SK-N-SH (cell line): ENCODE measurements around the gene RAB3IL1. TPM values are rescaled to one million over a fixed set of nuclear protein-coding genes. Genes with fewer than 3 reads are reported as not detected.

Experiments
- CTCF ChIA-PET: fragments of 300-600, 350-600 bp; formaldehyde crosslinking; extraction: SDS; loops from one replicate; lab custom pipeline; 2021; lab: Yijun Ruan, JAX
- POLR2A ChIA-PET: fragments of 350-600 bp; sonication (Branson Sonifier 250); formaldehyde crosslinking; extraction: SDS; loops from one replicate; lab custom pipeline; 2020; ENCODE audit warnings: antibody characterized with exemption, inconsistent platforms; lab: Yijun Ruan, JAX
- DNase-seq: peaks from one replicate; pipeline ENCODE4 v3.0.0; 2012
- H2AFZ ChIP-seq: fragments of 200-600 bp; sonication (generic); 2 replicates; pipeline ENCODE4 v1.8.1; 2016; ENCODE audit warnings: antibody characterized with exemption, mild to moderate bottlenecking, low read depth
- H3F3A ChIP-seq: fragments of 200-600 bp; sonication (generic); replicated peaks from 2 replicates; pipeline ENCODE3; 2016; ENCODE audit warnings: antibody characterized with exemption, mild to moderate bottlenecking; ENCODE audit not compliant: insufficient read depth
- H3K27ac ChIP-seq, 2 experiments: fragments of 200-500 bp in 1 of 2; fragments of 200-600 bp in 1 of 2; sonication (Bioruptor generic) in 1 of 2; sonication (generic), shearing (Covaris generic) in 1 of 2; 2 replicates each; pipeline versions ENCODE4 v1.5.1 to v1.6.1; 2014 to 2016; ENCODE audit warnings: low read depth in 2 of 2, inconsistent platforms in 1 of 2, low read length in 1 of 2, mild to moderate bottlenecking in 1 of 2, mixed read lengths in 1 of 2
- H3K27me3 ChIP-seq: fragments of 200-600 bp; sonication (generic), shearing (Covaris generic); 2 replicates; pipeline ENCODE4 v1.6.1; 2016; ENCODE audit warnings: mixed run types; ENCODE audit not compliant: insufficient read depth
- H3K36me3 ChIP-seq, 2 experiments: fragments of 200-500 bp in 1 of 2; fragments of 200-600 bp in 1 of 2; sonication (Bioruptor generic) in 1 of 2; sonication (generic) in 1 of 2; replicated peaks in 1 of 2; 2 replicates each; pipeline versions ENCODE3 to v1.5.1; 2014 to 2016; ENCODE audit warnings: low read length in 1 of 2, mild to moderate bottlenecking in 1 of 2; ENCODE audit not compliant: insufficient read depth in 2 of 2, control insufficient read depth in 1 of 2
- H3K4me1 ChIP-seq, 2 experiments: fragments of 200-500 bp in 1 of 2; fragments of 200-600 bp in 1 of 2; sonication (Bioruptor generic) in 1 of 2; sonication (generic), shearing (Covaris generic) in 1 of 2; 2 replicates each; pipeline versions ENCODE4 v1.5.1 to v1.6.1; 2014 to 2016; ENCODE audit warnings: low read depth in 1 of 2, low read length in 1 of 2, mixed run types in 1 of 2; ENCODE audit not compliant: insufficient read depth in 2 of 2, control insufficient read depth in 1 of 2
- H3K4me2 ChIP-seq: fragments of 200-600 bp; sonication (generic), shearing (Covaris generic); 2 replicates; pipeline ENCODE4 v1.6.1; 2017; ENCODE audit warnings: mixed run types
- H3K4me3 ChIP-seq, 2 experiments: fragments of 200-500 bp in 1 of 2; fragments of 200-600 bp in 1 of 2; sonication (Bioruptor generic) in 1 of 2; sonication (generic), shearing (Covaris generic) in 1 of 2; 2 replicates each; pipeline versions ENCODE4 v1.5.1 to v1.8.1; 2014 to 2016; ENCODE audit warnings: low read depth in 2 of 2, inconsistent platforms in 1 of 2, low read length in 1 of 2, mild to moderate bottlenecking in 1 of 2, mixed read lengths in 1 of 2, moderate library complexity in 1 of 2
- H3K79me2 ChIP-seq: fragments of 200-600 bp; sonication (generic); 2 replicates; pipeline ENCODE4 v1.8.1; 2017; ENCODE audit warnings: mild to moderate bottlenecking; ENCODE audit not compliant: insufficient read depth
- H3K9ac ChIP-seq: fragments of 200-600 bp; sonication (generic); 2 replicates; pipeline ENCODE4 v1.6.1; 2017; ENCODE audit warnings: mixed run types
- H3K9me2 ChIP-seq: fragments of 200-600 bp; sonication (generic); 2 replicates; pipeline ENCODE4 v1.6.1; 2017; ENCODE audit warnings: mixed run types
- H3K9me3 ChIP-seq: fragments of 200-600 bp; sonication (generic); 2 replicates; pipeline ENCODE4 v1.6.1; 2017; ENCODE audit warnings: mixed run types, mild to moderate bottlenecking, moderate library complexity
- H4K20me1 ChIP-seq: fragments of 200-600 bp; sonication (generic); 2 replicates; pipeline ENCODE4 v1.6.1; 2017; ENCODE audit warnings: mild to moderate bottlenecking, mixed run types; ENCODE audit not compliant: insufficient read depth
- CTCF ChIP-seq: fragments of 200-600 bp; sonication (generic); IDR thresholded peaks from 2 replicates; pipeline ENCODE4 v1.6.1; 2017; ENCODE audit warnings: antibody characterized with exemption, mild to moderate bottlenecking, moderate library complexity
- ELF1 ChIP-seq: IDR thresholded peaks from 2 replicates; pipeline ENCODE4 v1.4.0; 2012
- EP300 ChIP-seq, 2 experiments: IDR thresholded peaks; 2 replicates each; pipeline versions ENCODE4 v1.4.0 to v1.6.1; 2012; ENCODE audit warnings: borderline replicate concordance in 1 of 2, low read depth in 1 of 2, low read length in 1 of 2
- FOSL2 ChIP-seq: IDR thresholded peaks from 2 replicates; pipeline ENCODE4 v1.4.0; 2012; ENCODE audit warnings: low read depth, mild to moderate bottlenecking, moderate library complexity, borderline replicate concordance
- GATA2 ChIP-seq: sonication (generic); formaldehyde crosslinking; IDR thresholded peaks from 2 replicates; pipeline ENCODE4 v1.5.0; 2020; ENCODE audit warnings: mild to moderate bottlenecking, missing genetic modification reagents
- IRF3 ChIP-seq: fragments of 150-350 bp; IDR thresholded peaks from 2 replicates; pipeline ENCODE4 v1.6.1; 2016; ENCODE audit warnings: mild to moderate bottlenecking, low read depth, low read length
- JUND ChIP-seq: IDR thresholded peaks from 2 replicates; pipeline ENCODE4 v1.4.0; 2012
- MAX ChIP-seq: IDR thresholded peaks from 2 replicates; pipeline ENCODE4 v1.4.0; 2012; ENCODE audit warnings: low read depth
- MXI1 ChIP-seq: IDR thresholded peaks from 2 replicates; pipeline ENCODE4 v1.6.1; 2012; ENCODE audit warnings: mild to moderate bottlenecking, low read depth, low read length, improper control_type of control experiment
- NRF1 ChIP-seq: IDR thresholded peaks from 2 replicates; pipeline ENCODE4 v1.6.1; 2012; ENCODE audit warnings: low read depth, mild to moderate bottlenecking, low read length
- POLR2AphosphoS5 ChIP-seq: IDR thresholded peaks from 2 replicates; pipeline ENCODE4 v1.6.1; 2012; ENCODE audit warnings: low read depth, low read length
- RAD21 ChIP-seq: IDR thresholded peaks from 2 replicates; pipeline ENCODE4 v1.6.1; 2012; ENCODE audit warnings: mild to moderate bottlenecking, low read length
- RCOR1 ChIP-seq: fragments of 150-350 bp; IDR thresholded peaks from 2 replicates; pipeline ENCODE4 v1.6.1; 2017; ENCODE audit warnings: antibody characterized with exemption, low read length
- RXRA ChIP-seq: IDR thresholded peaks from 2 replicates; pipeline ENCODE4 v1.4.0; 2012; ENCODE audit warnings: low read depth, mild to moderate bottlenecking, borderline replicate concordance
- SIN3A ChIP-seq: IDR thresholded peaks from 2 replicates; pipeline ENCODE4 v1.6.1; 2012; ENCODE audit warnings: low read depth, mild to moderate bottlenecking, low read length, moderate library complexity, borderline replicate concordance
- SMC3 ChIP-seq: IDR thresholded peaks from 2 replicates; pipeline ENCODE4 v1.6.1; 2012; ENCODE audit warnings: low read depth, low read length, improper control_type of control experiment
- TCF12 ChIP-seq: IDR thresholded peaks from 2 replicates; pipeline ENCODE4 v1.4.0; 2012
- TEAD4 ChIP-seq: IDR thresholded peaks from 2 replicates; pipeline ENCODE4 v1.4.0; 2012; ENCODE audit warnings: mild to moderate bottlenecking, borderline replicate concordance; ENCODE audit not compliant: insufficient read depth
- USF1 ChIP-seq: IDR thresholded peaks from 2 replicates; pipeline ENCODE4 v1.4.0; 2012; ENCODE audit warnings: low read depth, borderline replicate concordance
- YY1 ChIP-seq: IDR thresholded peaks from 2 replicates; pipeline ENCODE4 v1.4.0; 2012; ENCODE audit warnings: low read depth, mild to moderate bottlenecking
- WGBS: methylation state at CpG from one replicate; pipeline ENCODE4 v1.1.6; 2017; ENCODE audit warnings: low lambda C conversion rate; 5-methylcytosine and 5-hydroxymethylcytosine counted together
- polyA plus RNA-seq, 3 experiments: library from polyadenylated mRNA; depleted of rRNA; stranded (reverse); fragments of >200 nt; gene quantifications; 2 replicates each; pipeline ENCODE4 v1.2.3, GENCODE V29; 2012

Gene RAB3IL1
- polyA plus RNA-seq, 1 of the 3 experiments (the other 2 are of a cell fraction): 10.2 TPM

- TF ChIP-seq USF1: no peak
- TF ChIP-seq RXRA: no peak
- no peak for TF ChIP-seq MAX
- no peak for TF ChIP-seq NRF1
- TF ChIP-seq SIN3A: no peak
Measured at GRCh38 chr11:61904539-61905048, 12.8 kb downstream of the RAB3IL1 start (continued).

GRCh38 chr11:61903845-61904244, 13.5 kb downstream of the RAB3IL1 start:
- Histone ChIP-seq H3K36me3 (peaks cover 0 to 8% of the 10 kb centered on the region in 2 experiments), H3K9me2 (no peaks in the 10 kb centered on the region), H3K27ac (no peak overlapping the region), H3K4me1 (no peaks in the 10 kb centered on the region), H3K9ac (no peak overlapping the region), H4K20me1 (no peaks in the 10 kb centered on the region), H3K4me3 (no peak overlapping the region), H3K27me3 (no peaks in the 10 kb centered on the region), H3K9me3 (no peaks in the 10 kb centered on the region), H3K4me2 (no peak overlapping the region), H3K79me2 (no peaks in the 10 kb centered on the region), H3F3A (no peaks in the 10 kb centered on the region), H2AFZ (no peak overlapping the region)
- TF ChIP-seq NRF1 (no peak), RCOR1 (no peak)
- ChIA-PET POLR2A (no interaction called here), CTCF (interaction anchor here (0.7 to 12.1 kb wide), 9 partner anchors 11 to 204 kb away, joined by 3 to 543 read pairs (median 4); partner anchors contain the start of genes BEST1 and RAB3IL1)
- DNase-seq: no peak
- WGBS: 98% methylated on average over 3 of the region's 3 CpGs

GRCh38 chr11:61902313-61902712, 15.1 kb downstream of the RAB3IL1 start:
- 85% methylated on average over 10 of the region's 11 CpGs for WGBS
- Histone ChIP-seq H3K27ac (no peak overlapping the region), H3K4me1 (no peaks in the 10 kb centered on the region), H3K4me3 (no peak overlapping the region), H3K4me2 (no peak overlapping the region), H3K27me3 (no peaks in the 10 kb centered on the region), H2AFZ (no peak overlapping the region), H3F3A (no peaks in the 10 kb centered on the region), H4K20me1 (no peaks in the 10 kb centered on the region), H3K36me3 (peaks cover 0 to 8% of the 10 kb centered on the region in 2 experiments), H3K9me3 (no peaks in the 10 kb centered on the region), H3K9ac (no peak overlapping the region), H3K9me2 (no peaks in the 10 kb centered on the region), H3K79me2 (no peaks in the 10 kb centered on the region)
- CTCF ChIA-PET: interaction anchor here (0.6 to 12.1 kb wide), 9 partner anchors 13 to 212 kb away, joined by 3 to 543 read pairs (median 62); partner anchors contain the start of genes BEST1, FADS2 and RAB3IL1
- POLR2A ChIA-PET: no interaction called here
- no peak for DNase-seq
- TF ChIP-seq MXI1: no peak
- TF ChIP-seq ELF1: no peak
- TF ChIP-seq SMC3: no peak
- TF ChIP-seq JUND: no peak
- no peak for TF ChIP-seq RXRA
- TF ChIP-seq IRF3: no peak
- TF ChIP-seq RCOR1: no peak
- TF ChIP-seq CTCF: no peak
- no peak for TF ChIP-seq EP300 (IDR thresholded peaks at IDR 0.05; ENCODE audit: borderline replicate concordance in 1 of 2, low read depth in 1 of 2, low read length in 1 of 2)
- TF ChIP-seq FOSL2: no peak
- no peak for TF ChIP-seq POLR2AphosphoS5
- no peak for TF ChIP-seq TCF12
- TF ChIP-seq YY1: no peak
- TF ChIP-seq GATA2 (CRISPR knock-in tag): no peak
- TF ChIP-seq MAX: no peak
- no peak for TF ChIP-seq RAD21
- no peak for TF ChIP-seq TEAD4
